KMS-11 (cell line): Measurements from ENCODE around the gene UCN2.

Source experiments
- H2AFZ ChIP-seq: fragments of 200-600 bp; sonication (generic); 2 replicates; pipeline ENCODE4 v1.6.1; 2016; ENCODE audit warnings: antibody characterized with exemption, mixed run types, low read depth
- H3K27ac ChIP-seq: fragments of 200-600 bp; sonication (generic); 2 replicates; pipeline ENCODE4 v1.6.1; 2016; ENCODE audit warnings: mild to moderate bottlenecking, mixed run types
- H3K27me3 ChIP-seq: fragments of 200-600 bp; sonication (generic); 2 replicates; pipeline ENCODE4 v1.6.1; 2017; ENCODE audit warnings: mild to moderate bottlenecking, low read depth, mixed run types, moderate library complexity; ENCODE audit not compliant: insufficient read depth
- H3K36me3 ChIP-seq: fragments of 200-600 bp; sonication (generic); 2 replicates; pipeline ENCODE4 v1.6.1; 2017; ENCODE audit warnings: mild to moderate bottlenecking, mixed run types; ENCODE audit not compliant: insufficient read depth
- H3K4me1 ChIP-seq: fragments of 200-600 bp; sonication (generic); 2 replicates; pipeline ENCODE4 v1.6.1; 2016; ENCODE audit warnings: mild to moderate bottlenecking, low read depth, mixed run types; ENCODE audit not compliant: poor library complexity, severe bottlenecking
- H3K4me2 ChIP-seq: fragments of 200-600 bp; sonication (generic); 2 replicates; pipeline ENCODE4 v1.7.0; 2016; ENCODE audit warnings: mild to moderate bottlenecking, mixed run types
- H3K4me3 ChIP-seq: fragments of 200-600 bp; sonication (generic); IDR thresholded peaks from 2 replicates; pipeline ENCODE4 v1.6.1; 2017; ENCODE audit warnings: low read depth, low read length, mixed read lengths; ENCODE audit not compliant: insufficient read depth
- H3K79me2 ChIP-seq: fragments of 200-600 bp; sonication (generic); 2 replicates; pipeline ENCODE4 v1.6.1; 2016; ENCODE audit warnings: low read depth, mixed run types; ENCODE audit not compliant: insufficient read depth
- H3K9ac ChIP-seq: fragments of 200-600 bp; sonication (generic); 2 replicates; pipeline ENCODE4 v1.6.1; 2016; ENCODE audit warnings: mild to moderate bottlenecking, mixed run types
- H4K20me1 ChIP-seq: fragments of 200-600 bp; sonication (generic); 2 replicates; pipeline ENCODE4 v1.6.1; 2016; ENCODE audit warnings: mild to moderate bottlenecking, mixed run types; ENCODE audit not compliant: insufficient read depth
- CTCF ChIP-seq: fragments of 200-600 bp; sonication (generic); conservative IDR thresholded peaks from 2 replicates; pipeline ENCODE4 v1.6.1; 2017; ENCODE audit warnings: low read depth, mild to moderate bottlenecking, antibody characterized with exemption, low read length, moderate library complexity, mixed read lengths

UCN2 gene

GRCh38 chr3:48567500-48567899 lies 3.9 kb upstream of the UCN2 start:
- TF ChIP-seq CTCF: no peak
- no peaks in the 10 kb centered on the region for H3K79me2 ChIP-seq
- H3K9ac ChIP-seq: no peak overlapping the region
- H3K4me1 ChIP-seq: no peaks in the 10 kb centered on the region
- H4K20me1 ChIP-seq: no peaks in the 10 kb centered on the region
- H3K27me3 ChIP-seq: no peaks in the 10 kb centered on the region
- H3K27ac ChIP-seq: no peak overlapping the region
- no peaks in the 10 kb centered on the region for H3K36me3 ChIP-seq
- H3K4me3 ChIP-seq: no peak overlapping the region
- no peak overlapping the region for H2AFZ ChIP-seq
- H3K4me2 ChIP-seq: no peak overlapping the region

- Histone ChIP-seq H3K27ac (no peak overlapping the region), H3K36me3 (no peaks in the 10 kb centered on the region), H2AFZ (no peak overlapping the region), H3K27me3 (no peaks in the 10 kb centered on the region), H4K20me1 (no peaks in the 10 kb centered on the region), H3K79me2 (no peaks in the 10 kb centered on the region), H3K4me1 (no peaks in the 10 kb centered on the region), H3K4me3 (no peak overlapping the region), H3K4me2 (no peak overlapping the region), H3K9ac (no peak overlapping the region)
- TF ChIP-seq CTCF: no peak
Observed at GRCh38 chr3:48567090-48567489, 3.5 kb upstream of the UCN2 start.

GRCh38 chr3:48566401-48566760 lies 2.8 kb upstream of the UCN2 start:
- no peak for TF ChIP-seq CTCF
- no peaks in the 10 kb centered on the region for H4K20me1 ChIP-seq
- no peaks in the 10 kb centered on the region for H3K36me3 ChIP-seq
- no peaks in the 10 kb centered on the region for H3K4me1 ChIP-seq
- no peak overlapping the region for H3K9ac ChIP-seq
- H3K27me3 ChIP-seq: no peaks in the 10 kb centered on the region
- H3K27ac ChIP-seq: no peak overlapping the region
- H3K4me2 ChIP-seq: no peak overlapping the region
- no peaks in the 10 kb centered on the region for H3K79me2 ChIP-seq
- H2AFZ ChIP-seq: no peak overlapping the region
- H3K4me3 ChIP-seq: no peak overlapping the region

- H3K27me3 ChIP-seq: no peaks in the 10 kb centered on the region
- TF ChIP-seq CTCF: no peak
- H3K36me3 ChIP-seq: no peaks in the 10 kb centered on the region
- H4K20me1 ChIP-seq: no peaks in the 10 kb centered on the region
- no peak overlapping the region for H2AFZ ChIP-seq
- H3K4me3 ChIP-seq: no peak overlapping the region
- no peak overlapping the region for H3K9ac ChIP-seq
- no peak overlapping the region for H3K27ac ChIP-seq
- H3K4me1 ChIP-seq: no peaks in the 10 kb centered on the region
- no peak overlapping the region for H3K4me2 ChIP-seq
- H3K79me2 ChIP-seq: no peaks in the 10 kb centered on the region
Observed at GRCh38 chr3:48565591-48566400, 2.2 kb upstream of the UCN2 start.
